Germinal center (tissue), 1 donor: ENCODE results near the gene YEATS2.
"Not testable (repeated sequence)": the region's sequence is repeated elsewhere in the genome, so short reads cannot be mapped to it uniquely, and the experiment has no call there.

ENCODE experiments used
- DNase-seq: peaks from one replicate; pipeline ENCODE4 v3.0.0; 2012; ENCODE audit warnings: mixed read lengths, low spot score

YEATS2 gene

GRCh38 chr3:183777016-183777618 is 79.5 kb downstream of the YEATS2 start:
- DNase-seq: no peak

- DNase-seq: no peak
Observed at GRCh38 chr3:183779896-183780465, 82.4 kb downstream of the YEATS2 start.

DNA sequence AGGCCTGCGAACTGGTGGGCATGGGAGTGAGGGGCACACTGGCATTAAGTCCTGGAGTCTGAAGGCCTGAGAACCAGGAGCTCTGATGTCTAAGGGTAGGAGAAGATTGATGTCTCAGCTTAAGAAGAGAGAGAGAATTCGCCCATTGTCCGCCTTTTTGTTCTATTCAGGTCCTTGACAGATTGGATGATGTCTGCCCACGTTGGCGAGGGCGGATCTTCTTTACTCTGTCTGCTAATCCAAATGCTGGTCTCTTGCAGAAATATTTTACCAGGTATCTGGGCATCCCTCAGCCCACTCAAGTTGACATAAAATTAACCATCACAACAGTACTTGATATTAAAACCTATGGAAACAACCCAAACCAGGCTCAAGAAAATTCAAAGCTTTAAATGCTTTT is 83.6 kb downstream of the YEATS2 start:
- no peak for DNase-seq

DNA sequence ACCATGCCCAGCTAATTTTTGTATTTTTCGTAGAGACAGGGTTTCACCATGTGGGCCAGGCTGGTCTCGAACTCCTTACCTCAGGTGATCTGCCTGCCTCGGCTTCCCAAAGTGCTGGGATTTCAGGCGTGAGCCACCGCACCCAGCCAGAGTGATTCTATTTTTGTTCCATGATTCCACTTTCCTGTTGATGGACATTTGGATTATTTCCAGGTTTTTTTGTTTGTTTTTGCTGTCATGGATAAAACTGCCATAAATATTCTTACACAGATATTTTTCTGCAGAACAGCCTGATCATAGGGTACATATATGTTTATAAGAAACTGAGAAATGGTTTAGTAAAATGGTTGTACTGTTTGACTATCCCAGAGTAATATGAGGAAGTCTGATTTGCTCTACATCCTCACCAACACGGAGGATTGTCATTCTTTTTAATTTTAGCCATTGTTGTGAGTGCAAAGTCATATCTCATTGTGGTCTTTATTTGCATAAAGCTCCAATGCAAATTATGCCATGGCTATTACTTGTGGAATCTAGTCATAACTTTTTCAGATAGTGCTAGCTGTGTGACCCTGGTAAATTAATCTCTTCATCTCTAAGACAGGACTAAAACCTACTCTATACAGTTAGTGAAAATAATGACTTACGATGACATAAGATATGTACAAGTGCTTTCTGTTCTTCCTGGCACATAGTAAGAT is 85.1 kb downstream of the YEATS2 start:
- no peak for DNase-seq

GRCh38 chr3:183784503-183784902 is 86.9 kb downstream of the YEATS2 start:
- DNase-seq: not testable (repeated sequence)

GRCh38 chr3:183789826-183790225 is 92.2 kb downstream of the YEATS2 start:
- DNase-seq: no peak

GRCh38 chr3:183790700-183791099 is 93.1 kb downstream of the YEATS2 start:
- no peak for DNase-seq

GRCh38 chr3:183792976-183793375 is 95.4 kb downstream of the YEATS2 start:
- no peak for DNase-seq

- no peak for DNase-seq
Observed at GRCh38 chr3:183794452-183794851, 96.9 kb downstream of the YEATS2 start.

GRCh38 chr3:183796372-183796771 is 98.8 kb downstream of the YEATS2 start:
- DNase-seq: no peak

- DNase-seq: no peak
Observed at GRCh38 chr3:183797996-183798395, 100.4 kb downstream of the YEATS2 start.

DNA sequence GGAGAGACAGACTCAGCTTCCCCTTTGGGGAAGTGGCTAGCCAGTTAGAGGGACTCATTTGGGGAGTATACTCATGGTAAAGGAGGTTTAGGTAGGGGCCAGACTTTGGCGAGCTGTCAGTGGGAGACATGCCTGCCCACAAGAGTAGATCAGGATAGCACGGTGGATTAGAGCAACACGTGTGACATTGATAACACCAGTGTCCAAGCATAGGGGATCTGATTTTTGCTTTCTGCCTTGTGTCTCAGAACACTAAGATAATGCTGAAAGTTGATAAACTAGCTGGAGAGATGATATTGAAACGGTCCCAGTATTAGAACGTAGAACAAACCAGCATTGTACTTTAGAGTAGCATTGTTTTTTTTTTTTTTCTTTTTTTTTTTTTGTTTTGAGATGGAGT is 101.9 kb downstream of the YEATS2 start:
- DNase-seq: no peak

DNA sequence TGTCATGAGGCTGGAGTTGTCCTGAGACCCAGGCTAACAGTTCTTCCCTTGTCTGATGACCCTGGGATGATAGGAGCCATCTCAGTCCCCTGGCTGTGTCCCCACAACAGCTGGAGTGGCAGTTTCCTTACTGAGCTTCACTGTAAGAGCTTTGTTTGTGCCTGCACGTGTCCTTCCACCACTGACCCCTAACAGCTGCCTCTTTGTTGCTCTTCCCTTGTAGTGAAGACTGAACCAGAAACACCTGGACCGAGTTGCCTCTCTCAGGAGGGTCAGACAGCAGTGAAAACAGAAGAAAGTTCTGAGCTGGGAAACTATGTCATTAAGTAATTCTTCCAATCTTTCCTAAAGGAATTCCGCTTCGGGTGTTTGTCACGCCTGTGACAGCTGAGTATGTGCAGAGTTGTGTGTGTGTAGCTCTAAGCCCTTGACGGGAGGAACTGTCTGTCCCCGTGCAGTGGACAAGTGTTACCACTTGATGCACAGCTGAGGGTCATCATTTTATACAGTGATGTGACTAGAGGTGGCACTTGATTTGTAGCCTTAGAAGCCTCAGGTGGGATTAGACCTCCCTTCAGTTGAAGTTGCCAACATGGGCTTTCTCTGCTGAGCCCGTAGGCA is 102.8 kb downstream of the YEATS2 start:
- DNase-seq: no peak

- DNase-seq: no peak
Observed at GRCh38 chr3:183801601-183802000, 104.0 kb downstream of the YEATS2 start.

DNA sequence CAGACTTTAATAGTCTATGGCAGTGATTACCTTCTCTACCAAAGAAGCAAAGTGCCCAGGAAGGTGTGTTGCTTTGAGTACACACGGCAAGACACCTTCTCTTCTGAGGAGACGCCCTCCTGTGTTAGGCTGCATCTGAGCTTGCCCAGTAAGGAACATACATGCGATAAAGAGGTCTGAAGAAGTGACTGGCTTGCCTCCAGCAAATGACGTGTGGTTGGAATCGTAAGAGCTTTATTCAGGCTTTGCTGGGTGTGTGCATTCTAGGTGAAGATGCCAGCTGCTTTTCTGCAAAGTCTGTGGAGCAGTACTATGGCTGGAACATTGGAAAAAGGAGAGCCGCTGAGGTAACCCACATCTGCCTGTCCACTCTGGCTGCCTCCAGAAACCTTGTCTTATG is 105.4 kb downstream of the YEATS2 start:
- DNase-seq: no peak

GRCh38 chr3:183807209-183807728 is 109.7 kb downstream of the YEATS2 start:
- DNase-seq: no peak

- no peak for DNase-seq
Observed at GRCh38 chr3:183807881-183808280, 110.3 kb downstream of the YEATS2 start.

DNA sequence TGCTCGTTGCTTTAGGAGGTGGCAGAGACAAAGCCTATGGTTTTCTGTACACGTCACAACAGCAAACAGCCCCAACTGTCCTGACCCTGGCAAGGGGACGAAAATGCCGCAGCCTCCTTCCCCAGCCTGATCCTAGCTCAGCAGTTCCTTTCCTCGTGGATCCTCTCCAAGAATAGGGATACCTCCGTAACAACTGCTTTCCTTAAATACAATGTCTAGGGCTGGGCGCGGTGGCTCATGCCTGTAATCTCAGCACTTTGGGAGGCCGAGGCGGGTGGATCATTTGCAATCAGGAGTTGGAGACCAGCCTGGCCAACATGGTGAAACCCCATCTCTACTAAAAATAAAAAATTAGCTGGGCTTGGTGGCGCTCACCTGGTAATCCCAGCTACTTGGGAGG is 110.8 kb downstream of the YEATS2 start:
- DNase-seq: no peak

DNA sequence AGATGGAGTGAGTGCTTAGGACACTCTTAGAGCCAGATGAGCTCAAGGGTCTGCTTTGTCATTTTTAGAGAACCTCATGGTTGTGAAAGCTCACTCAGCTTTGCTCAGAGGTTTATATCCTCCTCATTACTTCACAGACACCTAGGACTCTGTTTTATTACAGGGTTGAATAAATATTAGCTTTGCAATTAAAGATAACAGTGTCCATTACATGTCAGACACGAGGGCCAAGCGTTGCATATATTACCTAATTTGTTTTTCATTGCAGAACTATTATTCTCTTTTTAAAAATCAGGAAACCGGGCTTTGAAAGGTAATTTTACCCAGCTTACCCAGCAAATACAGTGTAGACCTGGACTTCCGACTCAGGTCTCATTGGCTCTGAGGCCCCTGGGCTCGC is 111.7 kb downstream of the YEATS2 start:
- DNase-seq: no peak

- DNase-seq: no peak
Observed at GRCh38 chr3:183810643-183811594, 113.3 kb downstream of the YEATS2 start.

DNA sequence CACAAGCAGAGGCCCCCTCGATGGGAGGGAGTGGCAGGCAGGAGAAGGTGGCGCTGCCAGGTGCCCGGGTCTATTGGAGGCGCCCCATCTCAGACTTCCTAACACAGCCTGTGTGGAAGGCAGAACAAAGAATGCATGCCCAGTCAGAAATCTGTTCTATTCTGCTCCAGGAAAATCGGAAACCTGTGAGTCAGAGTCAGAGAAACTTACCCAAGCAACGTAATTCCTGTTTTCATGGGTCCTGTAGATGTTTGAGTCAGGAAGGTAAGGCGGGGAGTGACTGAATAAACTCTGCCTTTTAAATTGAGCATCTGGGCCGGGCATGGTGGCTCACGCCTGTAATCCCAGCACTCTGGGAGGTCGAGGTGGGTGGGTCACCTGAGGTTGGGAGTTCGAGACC is 114.0 kb downstream of the YEATS2 start:
- DNase-seq: no peak
